ENCODE measurements around the gene APCDD1L.
"Not testable (repeated sequence)": the region's sequence is repeated elsewhere in the genome, so short reads cannot be mapped to it uniquely, and the experiment has no call there.

The APCDD1L gene

DNA sequence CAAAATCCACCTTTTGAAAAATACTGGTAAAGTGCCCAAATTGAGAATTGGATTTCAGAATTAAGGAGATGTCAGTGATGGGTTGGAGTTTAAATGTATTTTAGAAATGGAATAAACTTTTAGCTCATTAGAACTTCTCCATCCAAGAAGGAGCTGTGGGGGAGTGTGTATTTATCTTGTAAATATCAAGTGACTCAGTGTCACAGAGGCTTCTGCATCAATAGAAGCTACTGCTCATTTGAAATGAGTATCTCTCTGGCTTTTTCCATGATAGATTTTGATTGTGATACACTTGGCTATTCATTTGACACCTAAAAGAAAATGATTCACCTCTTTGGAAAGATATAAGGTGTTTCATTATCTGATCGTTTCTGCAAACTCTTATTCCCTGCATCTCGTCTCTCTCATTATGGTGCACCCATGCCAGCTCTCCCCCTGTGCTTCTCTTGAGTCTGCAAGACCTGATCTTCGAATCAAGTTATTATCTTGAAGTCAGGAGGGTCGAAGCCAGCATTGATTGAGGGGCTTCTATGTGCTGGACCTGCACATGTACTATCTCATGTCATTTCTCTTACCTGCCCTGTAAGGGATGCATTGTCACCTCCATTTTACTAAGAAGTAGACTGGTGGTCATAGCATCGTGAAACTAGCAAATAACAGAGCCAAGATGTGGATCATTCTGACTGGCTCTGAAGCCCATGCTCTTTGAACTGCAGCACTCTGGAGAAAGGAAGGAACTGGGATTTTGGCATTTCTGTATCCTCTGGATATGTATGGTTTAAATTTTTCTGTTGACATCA is 96.0 kb downstream of the APCDD1L start:
- no peak for DNase-seq (ENCODE audit: low read depth in 2 of 3, low spot score in 1 of 3)

DNA sequence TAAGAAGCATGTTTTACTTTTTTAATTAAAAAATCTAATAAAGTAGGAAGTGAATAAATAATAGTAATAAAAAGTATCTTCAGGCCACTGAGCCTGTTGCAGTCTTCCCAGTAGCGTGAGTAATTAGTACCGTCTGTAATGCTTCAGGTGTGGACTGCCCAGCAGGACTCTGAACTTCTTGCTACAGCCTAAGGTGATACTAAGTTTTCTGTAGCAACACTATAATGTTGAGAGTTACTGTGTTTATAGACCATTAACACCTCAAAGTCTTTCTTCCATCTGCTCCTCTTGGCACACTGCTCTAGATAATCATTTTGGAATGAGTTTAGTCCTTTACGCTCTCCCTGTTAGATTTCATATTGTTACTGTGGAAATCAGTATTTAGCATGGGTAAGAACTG is 97.8 kb downstream of the APCDD1L start:
- no peak for DNase-seq (ENCODE audit: low read depth in 2 of 3, low spot score in 1 of 3)

DNA sequence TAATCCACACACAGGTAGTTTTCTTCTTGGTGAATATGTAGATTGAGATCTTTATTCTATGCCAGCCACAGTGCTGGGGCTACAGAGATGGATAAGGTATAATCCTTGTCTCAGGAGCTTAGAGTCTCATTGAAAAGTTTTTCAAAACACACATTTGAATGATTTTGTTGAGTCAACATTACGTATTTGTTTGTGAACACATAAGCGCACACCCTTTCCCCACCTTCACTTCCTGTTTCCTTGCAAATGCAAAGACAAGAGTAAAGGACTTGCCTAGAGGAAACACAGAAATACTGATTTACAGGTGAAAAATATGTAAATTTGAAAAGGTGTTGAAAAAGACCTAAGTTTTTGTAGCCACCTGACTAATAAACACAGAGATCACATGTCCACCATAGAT is 98.4 kb downstream of the APCDD1L start:
- DNase-seq (ENCODE audit: low read depth in 2 of 3, low spot score in 1 of 3), result no peak

DNA sequence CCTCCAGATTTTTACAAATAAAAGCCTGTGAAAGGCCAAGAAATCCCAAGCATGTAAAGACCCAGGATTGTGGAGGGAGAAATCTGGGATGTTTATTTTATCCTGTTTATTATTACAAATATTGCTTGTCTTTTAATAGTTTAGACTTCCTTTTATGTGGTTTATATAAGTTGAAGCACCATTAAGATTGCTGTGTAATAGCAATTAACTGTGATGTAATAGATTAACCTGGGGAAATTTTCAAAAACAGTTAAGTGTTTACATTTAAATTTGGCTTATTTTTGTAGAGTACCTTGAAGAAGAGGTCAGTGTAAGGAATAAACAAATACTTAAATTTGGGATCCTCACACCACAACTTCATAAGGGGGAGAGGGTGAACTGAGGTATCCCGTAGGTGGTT is 99.1 kb downstream of the APCDD1L start:
- no peak for DNase-seq (ENCODE audit: low read depth in 2 of 3, low spot score in 1 of 3)

DNA sequence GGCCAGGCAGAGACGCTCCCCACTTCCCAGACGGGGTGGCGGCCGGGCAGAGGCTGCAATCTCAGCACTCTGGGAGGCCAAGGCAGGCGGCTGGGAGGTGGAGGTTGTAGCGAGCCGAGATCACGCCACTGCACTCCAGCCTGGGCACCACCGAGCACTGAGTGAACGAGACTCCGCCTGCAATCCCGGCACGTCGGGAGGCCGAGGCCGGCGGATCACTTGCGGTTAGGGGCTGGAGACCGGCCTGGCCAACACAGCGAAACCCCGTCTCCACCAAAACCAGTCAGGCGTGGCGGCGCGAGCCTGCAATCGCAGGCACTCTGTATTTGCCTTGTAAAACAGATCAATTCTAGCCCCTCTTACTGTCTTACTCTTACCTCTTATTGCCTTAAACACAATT is 100.4 kb downstream of the APCDD1L start:
- DNase-seq (ENCODE audit: low read depth in 2 of 3, low spot score in 1 of 3), result not testable (repeated sequence)

DNA sequence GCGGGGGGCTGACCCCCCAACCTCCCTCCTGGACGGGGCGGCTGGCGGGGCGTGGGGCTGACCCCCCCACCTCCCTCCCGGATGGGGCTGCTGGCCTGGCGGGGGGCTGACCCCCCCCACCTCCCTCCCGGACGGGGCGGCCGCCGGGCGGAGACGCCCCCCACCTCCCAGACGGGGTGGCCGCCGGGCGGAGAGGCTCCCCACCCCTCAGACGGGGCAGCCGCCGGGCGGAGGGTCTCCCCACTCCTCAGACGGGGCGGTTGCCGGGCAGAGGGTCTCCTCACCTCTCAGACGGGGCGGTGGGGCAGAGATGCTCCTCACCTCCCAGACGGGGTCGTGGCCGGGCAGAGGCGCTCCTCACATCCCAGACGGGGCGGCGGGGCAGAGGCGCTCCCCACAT is 101.0 kb downstream of the APCDD1L start:
- DNase-seq (ENCODE audit: low read depth in 2 of 3, low spot score in 1 of 3), result not testable (repeated sequence)

All from stimulated activated CD4-positive, alpha-beta T cell treated with anti-CD3 and anti-CD28 coated beads, Interleukin-12 subunit alpha, Interleukin-12 subunit beta, amount 100 ng/mL, for 48 hours (primary cell).